ENCODE results near the gene ATP5PD. TPM values are rescaled to one million over a fixed set of nuclear protein-coding genes. Genes with fewer than 3 reads are reported as not detected.
A peak's percentile ranks its signal among the peaks of the same experiment; 100 is the strongest.

ATP5PD gene
- total and polyA plus RNA-seq, 2 of the 13 experiments (the other 11 are each of a cell fraction or from before 2014, with no cell fraction given), result 158 to 428 TPM

- no peak for TF ChIP-seq CCAR2 (optimal IDR thresholded peaks at IDR 0.05; ENCODE audit: low read depth, low read length)
- TF ChIP-seq ZFP36L1 (CRISPR knock-in tag; IDR thresholded peaks at IDR 0.05), result peak; percentile 96
- TF ChIP-seq SP2 (CRISPR knock-in tag; IDR thresholded peaks at IDR 0.05), result peak; percentile 65
- peak; percentile 96 for TF ChIP-seq NR2C2 (CRISPR knock-in tag; IDR thresholded peaks at IDR 0.05; ENCODE audit: borderline replicate concordance)
- no peak for TF ChIP-seq ZNF75D (CRISPR knock-in tag; IDR thresholded peaks at IDR 0.05; ENCODE audit: borderline replicate concordance)
- TF ChIP-seq ARID2 (CRISPR knock-in tag; IDR thresholded peaks at IDR 0.05; ENCODE audit: borderline replicate concordance), result no peak
- peak; percentile 98 for TF ChIP-seq THAP9 (CRISPR knock-in tag; IDR thresholded peaks at IDR 0.05; ENCODE audit: borderline replicate concordance)
- TF ChIP-seq ZNF605 (CRISPR knock-in tag; IDR thresholded peaks at IDR 0.05), result peak; percentile 99
- TF ChIP-seq RBM22 (optimal IDR thresholded peaks at IDR 0.05; ENCODE audit: low read length), result no peak
- no peak; the same call in 1 of the 2 replicates for TF ChIP-seq ZNF740 (CRISPR knock-in tag; IDR thresholded peaks at IDR 0.05)
- TF ChIP-seq ZNF792 (CRISPR knock-in tag; IDR thresholded peaks at IDR 0.05), result peak; percentile 99
- no peak; the same call in none of the 2 replicates for TF ChIP-seq MLXIP (CRISPR knock-in tag; IDR thresholded peaks at IDR 0.05; ENCODE audit: borderline replicate concordance)
- TF ChIP-seq, protein P1, sequence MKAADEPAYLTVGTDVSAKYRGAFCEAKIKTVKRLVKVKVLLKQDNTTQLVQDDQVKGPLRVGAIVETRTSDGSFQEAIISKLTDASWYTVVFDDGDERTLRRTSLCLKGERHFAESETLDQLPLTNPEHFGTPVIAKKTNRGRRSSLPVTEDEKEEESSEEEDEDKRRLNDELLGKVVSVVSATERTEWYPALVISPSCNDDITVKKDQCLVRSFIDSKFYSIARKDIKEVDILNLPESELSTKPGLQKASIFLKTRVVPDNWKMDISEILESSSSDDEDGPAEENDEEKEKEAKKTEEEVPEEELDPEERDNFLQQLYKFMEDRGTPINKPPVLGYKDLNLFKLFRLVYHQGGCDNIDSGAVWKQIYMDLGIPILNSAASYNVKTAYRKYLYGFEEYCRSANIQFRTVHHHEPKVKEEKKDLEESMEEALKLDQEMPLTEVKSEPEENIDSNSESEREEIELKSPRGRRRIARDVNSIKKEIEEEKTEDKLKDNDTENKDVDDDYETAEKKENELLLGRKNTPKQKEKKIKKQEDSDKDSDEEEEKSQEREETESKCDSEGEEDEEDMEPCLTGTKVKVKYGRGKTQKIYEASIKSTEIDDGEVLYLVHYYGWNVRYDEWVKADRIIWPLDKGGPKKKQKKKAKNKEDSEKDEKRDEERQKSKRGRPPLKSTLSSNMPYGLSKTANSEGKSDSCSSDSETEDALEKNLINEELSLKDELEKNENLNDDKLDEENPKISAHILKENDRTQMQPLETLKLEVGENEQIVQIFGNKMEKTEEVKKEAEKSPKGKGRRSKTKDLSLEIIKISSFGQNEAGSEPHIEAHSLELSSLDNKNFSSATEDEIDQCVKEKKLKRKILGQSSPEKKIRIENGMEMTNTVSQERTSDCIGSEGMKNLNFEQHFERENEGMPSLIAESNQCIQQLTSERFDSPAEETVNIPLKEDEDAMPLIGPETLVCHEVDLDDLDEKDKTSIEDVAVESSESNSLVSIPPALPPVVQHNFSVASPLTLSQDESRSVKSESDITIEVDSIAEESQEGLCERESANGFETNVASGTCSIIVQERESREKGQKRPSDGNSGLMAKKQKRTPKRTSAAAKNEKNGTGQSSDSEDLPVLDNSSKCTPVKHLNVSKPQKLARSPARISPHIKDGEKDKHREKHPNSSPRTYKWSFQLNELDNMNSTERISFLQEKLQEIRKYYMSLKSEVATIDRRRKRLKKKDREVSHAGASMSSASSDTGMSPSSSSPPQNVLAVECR (CRISPR knock-in tag; IDR thresholded peaks at IDR 0.05; ENCODE audit: borderline replicate concordance), result peak; percentile 95
- peak; percentile 70; the same call in 1 of the 2 replicates for TF ChIP-seq ZNF550 (CRISPR knock-in tag; IDR thresholded peaks at IDR 0.05; ENCODE audit: borderline replicate concordance)
- peak; percentile 99 for TF ChIP-seq ASH2L (IDR thresholded peaks at IDR 0.05; ENCODE audit: insufficient read length, low read depth, low read length)
- TF ChIP-seq ZNF232 (CRISPR knock-in tag; IDR thresholded peaks at IDR 0.05; ENCODE audit: borderline replicate concordance), result peak; percentile 92
Observed at GRCh38 chr17:75012346-75013091, 34.2 kb downstream of the ATP5PD start, which contains the start of gene MRPL58 (continued).
